Activated naive CD8-positive, alpha-beta T cell (primary cell): ENCODE results near the gene ICOS.

ENCODE experiments used
- H3K27ac Mint-ChIP-seq: one replicate; pipeline ENCODE4 v1.8.0; 2021; ENCODE audit warnings: mixed read lengths
- H3K27me3 Mint-ChIP-seq: one replicate; pipeline ENCODE4 v1.8.0; 2021; ENCODE audit warnings: mixed read lengths
- H3K36me3 Mint-ChIP-seq: one replicate; pipeline ENCODE4 v1.8.0; 2021; ENCODE audit warnings: mixed read lengths
- H3K4me1 Mint-ChIP-seq: one replicate; pipeline ENCODE4 v1.8.0; 2021; ENCODE audit warnings: low read depth, mixed read lengths
- H3K4me3 Mint-ChIP-seq: one replicate; pipeline ENCODE4 v1.8.0; 2021; ENCODE audit warnings: mild to moderate bottlenecking, mixed read lengths
- H3K9me3 Mint-ChIP-seq: one replicate; pipeline ENCODE4 v1.8.0; 2021; ENCODE audit warnings: low read depth, mixed read lengths

ICOS gene

GRCh38 chr2:204003276-204003990 is 66.9 kb downstream of the ICOS start:
- peak overlapping the region; percentile 96 for H3K27ac Mint-ChIP-seq
- H3K4me3 Mint-ChIP-seq: no peak overlapping the region
- H3K36me3 Mint-ChIP-seq: peaks cover 10% of the 10 kb centered on the region
- peaks cover 96% of the 10 kb centered on the region for H3K4me1 Mint-ChIP-seq
- peaks cover 7% of the 10 kb centered on the region for H3K9me3 Mint-ChIP-seq
- H3K27me3 Mint-ChIP-seq: no peaks in the 10 kb centered on the region

GRCh38 chr2:204004912-204005311 is 68.3 kb downstream of the ICOS start:
- H3K27me3 Mint-ChIP-seq: no peaks in the 10 kb centered on the region
- peak overlapping the region; percentile 96 for H3K27ac Mint-ChIP-seq
- peak overlapping the region; percentile 58 for H3K4me3 Mint-ChIP-seq
- H3K9me3 Mint-ChIP-seq: peaks cover 7% of the 10 kb centered on the region
- peaks cover 10% of the 10 kb centered on the region for H3K36me3 Mint-ChIP-seq
- H3K4me1 Mint-ChIP-seq: peaks cover 88% of the 10 kb centered on the region

GRCh38 chr2:204005940-204006721 is 69.6 kb downstream of the ICOS start:
- Mint-ChIP-seq H3K27me3 (no peaks in the 10 kb centered on the region), H3K4me1 (peaks cover 83% of the 10 kb centered on the region), H3K36me3 (peaks cover 8% of the 10 kb centered on the region), H3K9me3 (peaks cover 7% of the 10 kb centered on the region), H3K4me3 (no peak overlapping the region), H3K27ac (peak overlapping the region; percentile 96)

GRCh38 chr2:204008352-204008751 is 71.8 kb downstream of the ICOS start:
- Mint-ChIP-seq H3K27ac (peak overlapping the region; percentile 95), H3K4me3 (no peak overlapping the region), H3K4me1 (peaks cover 65% of the 10 kb centered on the region), H3K9me3 (no peaks in the 10 kb centered on the region), H3K27me3 (no peaks in the 10 kb centered on the region), H3K36me3 (peaks cover 2% of the 10 kb centered on the region)

- peaks cover 2% of the 10 kb centered on the region for H3K36me3 Mint-ChIP-seq
- peak overlapping the region; percentile 59 for H3K27ac Mint-ChIP-seq
Observed at GRCh38 chr2:204010628-204011560, 74.3 kb downstream of the ICOS start.

More at GRCh38 chr2:204010628-204011560, 74.3 kb downstream of the ICOS start:
- Mint-ChIP-seq H3K9me3 (peaks cover 5% of the 10 kb centered on the region), H3K4me3 (no peak overlapping the region), H3K4me1 (peaks cover 48% of the 10 kb centered on the region), H3K27me3 (no peaks in the 10 kb centered on the region)
